OCI-LY1 (cell line): ENCODE results near the gene TTLL3.

ENCODE experiments used
- EZH2 ChIP-seq: fragments of 200-600 bp; sonication (generic), shearing (Covaris generic); IDR thresholded peaks from 2 replicates; pipeline ENCODE4 v1.8.0; 2017; ENCODE audit warnings: borderline replicate concordance, mixed run types, mild to moderate bottlenecking, antibody characterized with exemption, low read length, moderate library complexity, mixed read lengths
- TF ChIP-seq, protein P1 (sequence below): fragments of 200-600 bp; sonication (generic), shearing (Covaris generic); IDR thresholded peaks from 2 replicates; pipeline ENCODE4 v1.5.1; 2017; ENCODE audit warnings: mild to moderate bottlenecking, antibody characterized with exemption, low read length, moderate library complexity, mixed read lengths

DNA sequence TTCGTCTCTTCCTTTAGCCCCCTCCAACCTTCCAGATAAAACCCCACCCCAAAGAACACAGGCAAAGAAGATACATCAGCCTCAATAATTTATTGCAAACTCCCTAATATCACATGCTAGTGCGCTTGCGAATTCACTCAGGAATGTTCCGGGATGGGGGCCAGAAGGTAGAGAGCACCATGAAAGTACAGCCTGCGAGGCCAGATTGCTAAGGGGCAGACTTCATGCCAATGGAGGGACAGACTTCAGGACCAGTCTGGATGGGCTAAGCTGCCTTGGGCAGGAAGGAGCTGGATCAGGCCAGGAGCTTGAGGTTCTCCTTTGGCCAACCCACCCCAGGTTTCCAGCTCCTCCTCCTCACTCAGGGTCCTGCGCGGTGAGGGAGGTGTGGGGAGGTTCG, 56.6 kb downstream of the TTLL3 start:
- TF ChIP-seq, protein P1, sequence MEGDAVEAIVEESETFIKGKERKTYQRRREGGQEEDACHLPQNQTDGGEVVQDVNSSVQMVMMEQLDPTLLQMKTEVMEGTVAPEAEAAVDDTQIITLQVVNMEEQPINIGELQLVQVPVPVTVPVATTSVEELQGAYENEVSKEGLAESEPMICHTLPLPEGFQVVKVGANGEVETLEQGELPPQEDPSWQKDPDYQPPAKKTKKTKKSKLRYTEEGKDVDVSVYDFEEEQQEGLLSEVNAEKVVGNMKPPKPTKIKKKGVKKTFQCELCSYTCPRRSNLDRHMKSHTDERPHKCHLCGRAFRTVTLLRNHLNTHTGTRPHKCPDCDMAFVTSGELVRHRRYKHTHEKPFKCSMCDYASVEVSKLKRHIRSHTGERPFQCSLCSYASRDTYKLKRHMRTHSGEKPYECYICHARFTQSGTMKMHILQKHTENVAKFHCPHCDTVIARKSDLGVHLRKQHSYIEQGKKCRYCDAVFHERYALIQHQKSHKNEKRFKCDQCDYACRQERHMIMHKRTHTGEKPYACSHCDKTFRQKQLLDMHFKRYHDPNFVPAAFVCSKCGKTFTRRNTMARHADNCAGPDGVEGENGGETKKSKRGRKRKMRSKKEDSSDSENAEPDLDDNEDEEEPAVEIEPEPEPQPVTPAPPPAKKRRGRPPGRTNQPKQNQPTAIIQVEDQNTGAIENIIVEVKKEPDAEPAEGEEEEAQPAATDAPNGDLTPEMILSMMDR = no peak
- TF ChIP-seq EZH2 = no peak
